ENCODE results near the gene PCMTD2. TPM values are rescaled to one million over a fixed set of nuclear protein-coding genes. Genes with fewer than 3 reads are reported as not detected.

The PCMTD2 gene
- total and polyA plus RNA-seq, 2 of the 8 experiments (the other 6 are each of a cell fraction or from before 2014, with no cell fraction given) = 21.4 to 55.1 TPM

DNA sequence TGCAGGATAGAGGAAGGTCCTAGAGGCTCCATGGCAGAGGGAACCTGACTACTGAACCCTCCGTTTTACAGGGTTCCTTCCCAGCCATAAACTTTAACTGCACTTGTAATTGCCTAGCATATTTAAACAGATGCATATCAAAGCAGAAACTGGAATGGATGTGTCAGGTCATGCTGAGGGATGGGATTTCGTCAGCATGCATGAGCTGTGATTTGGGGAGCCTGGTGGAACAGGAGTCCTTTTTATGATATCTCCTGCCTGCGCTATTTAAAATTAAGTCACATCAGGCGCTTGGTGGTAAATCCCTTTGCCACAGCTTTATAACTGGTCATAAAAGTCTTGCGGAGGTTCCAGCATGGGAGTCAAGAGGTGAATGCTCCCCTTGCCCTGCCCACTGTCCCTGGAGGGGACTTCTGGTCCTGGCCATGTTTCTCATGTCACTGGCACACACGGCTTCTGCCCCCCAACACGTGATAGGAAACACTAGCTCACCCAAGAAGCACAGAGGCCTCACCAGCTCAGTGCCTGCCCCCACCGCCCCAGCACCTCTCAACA lies 26.0 kb upstream of the PCMTD2 start:
- no peak for DNase-seq (ENCODE audit: low read depth in 1 of 2, low spot score in 2 of 2)
- H3K4me2 ChIP-seq (ENCODE audit: insufficient read depth in 1 of 2, low read depth in 2 of 2, low read length in 2 of 2) = no peak overlapping the region
- no peaks in the 10 kb centered on the region for H3K4me1 ChIP-seq (replicated peaks in 1 of 4; ENCODE audit: control insufficient read depth in 3 of 4, insufficient read depth in 4 of 4, low read length in 3 of 4)
- H2BK20ac ChIP-seq (ENCODE audit: low read length) = no peak overlapping the region
- H4K91ac ChIP-seq (replicated peaks; ENCODE audit: insufficient read length, low read length) = no peak overlapping the region
- FAIRE-seq = no peak
- H3K36me3 ChIP-seq (ENCODE audit: control insufficient read depth in 2 of 4, insufficient read depth in 4 of 4, low read length in 3 of 4) = no peaks in the 10 kb centered on the region
- no peak overlapping the region for H2BK5ac ChIP-seq (ENCODE audit: low read depth, low read length)
- no peak overlapping the region for H3K56ac ChIP-seq (replicated peaks; ENCODE audit: insufficient read length, low read depth, low read length)
- ChIA-PET POLR2A (ENCODE audit: partially characterized antibody) (no interaction called here), CTCF (ENCODE audit: partially characterized antibody) (interaction anchor here (0.6 to 1.2 kb wide), 3 partner anchors 22 to 160 kb away, joined by 3 read pairs; no protein-coding TSS in a partner anchor)
- no peak overlapping the region for H3K23ac ChIP-seq (ENCODE audit: insufficient read length)
- H2AFZ ChIP-seq (ENCODE audit: low read length) = no peak overlapping the region
- H3K27ac ChIP-seq (ENCODE audit: low read depth, low read length) = no peak overlapping the region
- no peak overlapping the region for H2BK120ac ChIP-seq (replicated peaks; ENCODE audit: low read depth, low read length)
- H2AK5ac ChIP-seq (ENCODE audit: low read depth, low read length) = no peak overlapping the region
- H3K23me2 ChIP-seq (ENCODE audit: low read depth, low read length) = no peaks in the 10 kb centered on the region
- no peaks in the 10 kb centered on the region for H4K20me1 ChIP-seq (replicated peaks in 1 of 2; ENCODE audit: control insufficient read depth in 1 of 2, insufficient read depth in 2 of 2, low read length in 2 of 2)
- H3K14ac ChIP-seq (ENCODE audit: insufficient read length) = no peak overlapping the region
- no peak overlapping the region for H3K4ac ChIP-seq (replicated peaks; ENCODE audit: insufficient read length, low read depth, low read length)
- H4K8ac ChIP-seq (ENCODE audit: extremely low read depth, insufficient read depth, low read length) = no peak overlapping the region
- WGBS, 2 experiments (ENCODE audit: extremely low coverage in 1 of 2, insufficient coverage in 1 of 2, insufficient read length in 1 of 2, insufficient replicate concordance in 2 of 2, low coverage in 1 of 2, low lambda C conversion rate in 2 of 2, missing lambda C conversion rate in 1 of 2) = 80% methylated on average over 8 of the region's 8 CpGs; no CpG with 5 or more reads in 1 of the 2 experiments
- H3K18ac ChIP-seq (ENCODE audit: extremely low read depth, low read length) = no peak overlapping the region
- H3K79me1 ChIP-seq (ENCODE audit: low read depth, low read length) = no peaks in the 10 kb centered on the region
- H4K5ac ChIP-seq (ENCODE audit: insufficient read length, low read depth, low read length) = no peak overlapping the region
- H3K79me2 ChIP-seq (ENCODE audit: control insufficient read depth in 1 of 2, insufficient read depth in 2 of 2, low read length in 2 of 2) = no peaks in the 10 kb centered on the region
- no peaks in the 10 kb centered on the region for H3K27me3 ChIP-seq (replicated peaks in 1 of 4; ENCODE audit: control insufficient read depth in 3 of 4, extremely low read depth in 1 of 4, insufficient read depth in 3 of 4, low read length in 3 of 4)
- H3K4me3 ChIP-seq (ENCODE audit: extremely low read depth in 1 of 4, insufficient read depth in 2 of 4, low read depth in 3 of 4, low read length in 4 of 4) = no peak overlapping the region
- no peak overlapping the region for H2BK12ac ChIP-seq (ENCODE audit: low read depth, low read length)
- H2BK15ac ChIP-seq (ENCODE audit: low read length) = no peak overlapping the region
- H3K9ac ChIP-seq (replicated peaks in 1 of 4; ENCODE audit: extremely low read depth in 1 of 4, low read depth in 3 of 4, low read length in 3 of 4) = no peak overlapping the region; a peak in 1 of 7 replicates
- peaks cover 0 to 5% of the 10 kb centered on the region in 2 experiments; a peak in 1 of 4 replicates for H3K9me3 ChIP-seq (ENCODE audit: insufficient read depth in 2 of 2, low read depth in 1 of 2, low read length in 1 of 2)
- TF ChIP-seq, protein P1, sequence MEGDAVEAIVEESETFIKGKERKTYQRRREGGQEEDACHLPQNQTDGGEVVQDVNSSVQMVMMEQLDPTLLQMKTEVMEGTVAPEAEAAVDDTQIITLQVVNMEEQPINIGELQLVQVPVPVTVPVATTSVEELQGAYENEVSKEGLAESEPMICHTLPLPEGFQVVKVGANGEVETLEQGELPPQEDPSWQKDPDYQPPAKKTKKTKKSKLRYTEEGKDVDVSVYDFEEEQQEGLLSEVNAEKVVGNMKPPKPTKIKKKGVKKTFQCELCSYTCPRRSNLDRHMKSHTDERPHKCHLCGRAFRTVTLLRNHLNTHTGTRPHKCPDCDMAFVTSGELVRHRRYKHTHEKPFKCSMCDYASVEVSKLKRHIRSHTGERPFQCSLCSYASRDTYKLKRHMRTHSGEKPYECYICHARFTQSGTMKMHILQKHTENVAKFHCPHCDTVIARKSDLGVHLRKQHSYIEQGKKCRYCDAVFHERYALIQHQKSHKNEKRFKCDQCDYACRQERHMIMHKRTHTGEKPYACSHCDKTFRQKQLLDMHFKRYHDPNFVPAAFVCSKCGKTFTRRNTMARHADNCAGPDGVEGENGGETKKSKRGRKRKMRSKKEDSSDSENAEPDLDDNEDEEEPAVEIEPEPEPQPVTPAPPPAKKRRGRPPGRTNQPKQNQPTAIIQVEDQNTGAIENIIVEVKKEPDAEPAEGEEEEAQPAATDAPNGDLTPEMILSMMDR (IDR thresholded peaks at IDR 0.05; ENCODE audit: control extremely low read depth in 1 of 3, insufficient read depth in 1 of 3, low read depth in 1 of 3, low read length in 3 of 3) = no peak
- no peak for TF ChIP-seq SIRT6 (IDR thresholded peaks at IDR 0.05; ENCODE audit: low read length)
